H1 (cell line): Measurements from ENCODE around the gene LDLRAD4. TPM values are rescaled to one million over a fixed set of nuclear protein-coding genes. Genes with fewer than 3 reads are reported as not detected.

ENCODE experiments used
- CTCF ChIA-PET: fragments of 300-600 bp; sonication (Branson Sonifier 250); formaldehyde crosslinking; loops from one replicate; lab custom pipeline; 2021; ENCODE audit not compliant: partially characterized antibody; lab: Charles Lee
- POLR2A ChIA-PET: fragments of 300-600 bp; sonication (Branson Sonifier 250); formaldehyde crosslinking; loops from one replicate; lab custom pipeline; 2021; ENCODE audit warnings: inconsistent platforms; ENCODE audit not compliant: partially characterized antibody; lab: Charles Lee
- DNase-seq, 2 experiments: peaks; one replicate each; pipeline versions ENCODE4 v3.0.0 to v3.0.0-alpha.2; 2010 to 2022; ENCODE audit warnings: low spot score in 2 of 2, low read depth in 1 of 2, mixed read lengths in 1 of 2
- FAIRE-seq: peaks from 2 replicates; lab custom pipeline; 2011; peaks lifted over from hg19 to GRCh38; lab: Jason Lieb, UNC
- H2AFZ ChIP-seq: 2 replicates; pipeline ENCODE4 v1.8.1; 2012; ENCODE audit warnings: low read length, inconsistent platforms
- H2AK5ac ChIP-seq: 2 replicates; pipeline ENCODE4 v1.6.1; 2013; ENCODE audit warnings: low read depth, low read length
- H2BK120ac ChIP-seq: replicated peaks from 2 replicates; pipeline ENCODE3; 2013; ENCODE audit warnings: low read depth, low read length, inconsistent platforms
- H2BK12ac ChIP-seq: 2 replicates; pipeline ENCODE4 v1.6.1; 2013; ENCODE audit warnings: low read depth, low read length
- H2BK15ac ChIP-seq: 2 replicates; pipeline ENCODE4 v1.6.1; 2013; ENCODE audit warnings: low read length
- H2BK20ac ChIP-seq: 2 replicates; pipeline ENCODE4 v1.6.1; 2013; ENCODE audit warnings: low read length
- H2BK5ac ChIP-seq: 2 replicates; pipeline ENCODE4 v1.6.1; 2013; ENCODE audit warnings: low read depth, low read length
- H3K14ac ChIP-seq: 2 replicates; pipeline ENCODE4 v1.6.1; 2013; ENCODE audit warnings: inconsistent platforms; ENCODE audit not compliant: insufficient read length
- H3K18ac ChIP-seq: 2 replicates; pipeline ENCODE4 v1.6.1; 2013; ENCODE audit warnings: low read length; ENCODE audit errors: extremely low read depth
- H3K23ac ChIP-seq: 2 replicates; pipeline ENCODE4 v1.6.1; 2013; ENCODE audit warnings: inconsistent platforms; ENCODE audit not compliant: insufficient read length
- H3K23me2 ChIP-seq: 2 replicates; pipeline ENCODE4 v1.6.1; 2013; ENCODE audit warnings: low read depth, low read length
- H3K27ac ChIP-seq: 2 replicates; pipeline ENCODE4 v1.6.1; 2011; ENCODE audit warnings: low read depth, low read length, inconsistent platforms
- H3K27me3 ChIP-seq, 4 experiments: replicated peaks in 1 of 4; 1 replicate in 1 of 4; 2 replicates in 3 of 4; pipeline versions ENCODE4 v1.6.1 to v1.8.1; 2011 to 2013; ENCODE audit warnings: low read length in 3 of 4, mild to moderate bottlenecking in 3 of 4, inconsistent platforms in 2 of 4, mixed read lengths in 2 of 4, moderate library complexity in 1 of 4; ENCODE audit not compliant: control insufficient read depth in 3 of 4, insufficient read depth in 3 of 4; ENCODE audit errors: extremely low read depth in 1 of 4
- H3K36me3 ChIP-seq, 4 experiments: 2 replicates each; pipeline versions ENCODE4 v1.6.1 to v1.8.1; 2011 to 2013; ENCODE audit warnings: mild to moderate bottlenecking in 4 of 4, low read length in 3 of 4, moderate library complexity in 2 of 4, control low read depth in 1 of 4, inconsistent platforms in 1 of 4; ENCODE audit not compliant: insufficient read depth in 4 of 4, control insufficient read depth in 2 of 4
- H3K4ac ChIP-seq: replicated peaks from 2 replicates; pipeline ENCODE3; 2013; ENCODE audit warnings: low read length, low read depth, mixed read lengths, inconsistent platforms; ENCODE audit not compliant: insufficient read length
- H3K4me1 ChIP-seq, 4 experiments: replicated peaks in 1 of 4; 1 replicate in 1 of 4; 2 replicates in 3 of 4; pipeline versions ENCODE4 v1.6.1 to v1.8.1; 2011 to 2013; ENCODE audit warnings: low read length in 3 of 4, inconsistent platforms in 2 of 4, mixed read lengths in 1 of 4; ENCODE audit not compliant: insufficient read depth in 4 of 4, control insufficient read depth in 3 of 4
- H3K4me2 ChIP-seq, 2 experiments: 2 replicates each; pipeline versions ENCODE4 v1.6.1 to v1.8.1; 2011 to 2013; ENCODE audit warnings: low read depth in 2 of 2, low read length in 2 of 2, control low read depth in 1 of 2, inconsistent platforms in 1 of 2, mild to moderate bottlenecking in 1 of 2; ENCODE audit not compliant: insufficient read depth in 1 of 2
- H3K4me3 ChIP-seq, 4 experiments: fragments of 200-600, 300-600 bp in 1 of 4; sonication (generic), shearing (Covaris generic), sonication (Bioruptor Twin) in 1 of 4; 2 replicates each; pipeline versions ENCODE4 v1.5.1 to v1.8.1; 2011 to 2016; ENCODE audit warnings: low read length in 4 of 4, low read depth in 3 of 4, control low read depth in 2 of 4, inconsistent platforms in 2 of 4, mild to moderate bottlenecking in 2 of 4, mixed read lengths in 1 of 4, moderate library complexity in 1 of 4; ENCODE audit not compliant: insufficient read depth in 2 of 4; ENCODE audit errors: extremely low read depth in 1 of 4
- H3K56ac ChIP-seq: replicated peaks from 2 replicates; pipeline ENCODE3; 2013; ENCODE audit warnings: low read depth, mild to moderate bottlenecking, mixed read lengths, low read length, inconsistent platforms; ENCODE audit not compliant: insufficient read length
- H3K79me1 ChIP-seq: 2 replicates; pipeline ENCODE4 v1.6.1; 2013; ENCODE audit warnings: low read depth, low read length, control low read depth
- H3K79me2 ChIP-seq, 2 experiments: 2 replicates each; pipeline versions ENCODE4 v1.6.1 to v1.8.1; 2012 to 2013; ENCODE audit warnings: low read length in 2 of 2, mild to moderate bottlenecking in 2 of 2, inconsistent platforms in 1 of 2; ENCODE audit not compliant: insufficient read depth in 2 of 2, control insufficient read depth in 1 of 2
- H3K9ac ChIP-seq, 4 experiments: replicated peaks in 1 of 4; 1 replicate in 1 of 4; 2 replicates in 3 of 4; pipeline versions ENCODE4 v1.6.1 to v1.8.1; 2011 to 2013; ENCODE audit warnings: low read depth in 3 of 4, low read length in 3 of 4, control low read depth in 2 of 4, mild to moderate bottlenecking in 2 of 4, moderate library complexity in 2 of 4, inconsistent platforms in 1 of 4; ENCODE audit errors: extremely low read depth in 1 of 4
- H3K9me3 ChIP-seq, 2 experiments: 2 replicates each; pipeline versions ENCODE4 v1.6.1 to v1.8.1; 2012 to 2013; ENCODE audit warnings: mild to moderate bottlenecking in 2 of 2, moderate library complexity in 2 of 2, control low read depth in 1 of 2, inconsistent platforms in 1 of 2, low read depth in 1 of 2, low read length in 1 of 2, mixed read lengths in 1 of 2; ENCODE audit not compliant: insufficient read depth in 2 of 2
- H4K20me1 ChIP-seq, 2 experiments: replicated peaks in 1 of 2; 2 replicates each; pipeline versions ENCODE3 to v1.8.1; 2011 to 2013; ENCODE audit warnings: inconsistent platforms in 2 of 2, low read length in 2 of 2, mild to moderate bottlenecking in 1 of 2; ENCODE audit not compliant: insufficient read depth in 2 of 2, control insufficient read depth in 1 of 2
- H4K5ac ChIP-seq: 2 replicates; pipeline ENCODE4 v1.6.1; 2013; ENCODE audit warnings: low read length, low read depth, mixed read lengths, inconsistent platforms; ENCODE audit not compliant: insufficient read length
- H4K8ac ChIP-seq: 2 replicates; pipeline ENCODE4 v1.8.0; 2013; ENCODE audit warnings: mild to moderate bottlenecking, moderate library complexity, low read length, inconsistent platforms; ENCODE audit not compliant: insufficient read depth; ENCODE audit errors: extremely low read depth
- H4K91ac ChIP-seq: replicated peaks from 2 replicates; pipeline ENCODE3; 2013; ENCODE audit warnings: low read length, mixed read lengths, inconsistent platforms; ENCODE audit not compliant: insufficient read length
- GTF2F1 ChIP-seq: IDR thresholded peaks from 2 replicates; pipeline ENCODE4 v1.6.1; 2012; ENCODE audit warnings: low read depth, low read length, improper control_type of control experiment, borderline replicate concordance
- RAD21 ChIP-seq, 2 experiments: IDR thresholded peaks in 1 of 2; conservative IDR thresholded peaks in 1 of 2; 2 replicates each; pipeline ENCODE4 v1.6.1; 2011; ENCODE audit warnings: low read depth in 2 of 2, low read length in 2 of 2, improper control_type of control experiment in 1 of 2, inconsistent platforms in 1 of 2, mild to moderate bottlenecking in 1 of 2, moderate library complexity in 1 of 2
- SP4 ChIP-seq: IDR thresholded peaks from 2 replicates; pipeline ENCODE4 v1.6.1; 2012; ENCODE audit warnings: low read length, inconsistent platforms
- SUZ12 ChIP-seq: fragments of 200-600 bp; sonication (generic); IDR thresholded peaks from 2 replicates; pipeline ENCODE4 v1.6.1; 2012; ENCODE audit warnings: mild to moderate bottlenecking, inconsistent platforms, low read length, moderate library complexity, mixed read lengths
- TAF7 ChIP-seq: optimal IDR thresholded peaks from 2 replicates; pipeline ENCODE3; 2011; ENCODE audit warnings: low read depth, mild to moderate bottlenecking, inconsistent platforms, low read length, moderate library complexity, borderline replicate concordance
- YY1 ChIP-seq: IDR thresholded peaks from 2 replicates; pipeline ENCODE4 v1.6.1; 2011; ENCODE audit warnings: low read depth, mild to moderate bottlenecking, low read length
- ZNF274 ChIP-seq: IDR thresholded peaks from 2 replicates; pipeline ENCODE4 v1.7.0; 2012; ENCODE audit warnings: low read length, borderline replicate concordance; ENCODE audit errors: extremely low read depth
- WGBS, 2 experiments: shearing (Covaris generic) in 1 of 2; methylation state at CpG; one replicate each; pipeline versions ENCODE4 v1.1.6 to v1.1.7; 2013 to 2015; ENCODE audit warnings: low lambda C conversion rate in 2 of 2, mixed read lengths in 2 of 2, inconsistent platforms in 1 of 2, low coverage in 1 of 2, missing lambda C conversion rate in 1 of 2; ENCODE audit not compliant: insufficient replicate concordance in 2 of 2, insufficient coverage in 1 of 2, insufficient read length in 1 of 2; ENCODE audit errors: extremely low coverage in 1 of 2, missing lambda C conversion rate in 1 of 2; 5-methylcytosine and 5-hydroxymethylcytosine counted together
- polyA plus RNA-seq, 7 experiments: library from polyadenylated mRNA; depleted of rRNA in 3 of 7; stranded (reverse) in 5 of 7; unstranded in 2 of 7; fragments of >200 nt in 5 of 7; fragments of 200-250 nt in 2 of 7; gene quantifications; 1 replicate in 5 of 7; 2 replicates in 1 of 7; 4 replicates in 1 of 7; pipeline versions ENCODE4 v1.2.1 to v1.2.3, GENCODE V29; 2011 to 2013; ENCODE audit warnings: missing spikeins in 2 of 7, mixed read lengths in 2 of 7
- total RNA-seq: library from RNA; stranded (reverse); fragmentation: NEBNext Ultra II Directional; extraction: Animal tissue kit (Norgen Biotek cat#: 25700); gene quantifications from 2 replicates; pipeline ENCODE4 v1.2.1, GENCODE V29; 2021

LDLRAD4 gene
- total and polyA plus RNA-seq, 2 of the 8 experiments (the other 6 are each of a cell fraction or from before 2014, with no cell fraction given): 0.77 to 1.4 TPM

DNA sequence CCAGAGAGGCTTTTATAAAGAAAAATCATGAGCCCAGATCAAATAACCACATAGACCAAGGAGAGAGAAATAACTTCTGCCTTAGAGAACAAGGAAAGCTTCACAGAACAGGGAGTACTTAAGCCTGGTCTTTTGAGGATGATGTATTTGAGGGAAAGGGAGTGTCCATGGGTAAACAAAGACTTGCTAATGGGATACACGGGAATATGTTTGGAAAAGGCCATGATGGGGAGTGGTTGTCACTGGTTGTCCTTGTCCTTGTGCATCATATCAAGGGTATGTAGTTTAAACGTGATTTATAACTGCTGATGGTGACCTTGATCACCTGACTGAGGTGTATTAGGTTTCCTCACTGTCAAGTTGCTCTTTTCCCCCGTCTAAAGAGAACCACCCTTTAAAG is 337.9 kb downstream of the LDLRAD4 start:
- Histone ChIP-seq H3K56ac (no peak overlapping the region), H2BK15ac (no peak overlapping the region), H3K4me2 (no peak overlapping the region), H3K4me3 (no peak overlapping the region), H3K36me3 (no peaks in the 10 kb centered on the region), H4K8ac (no peak overlapping the region), H3K79me1 (no peaks in the 10 kb centered on the region)
- TF ChIP-seq SUZ12 (no peak), YY1 (no peak), RAD21 (IDR thresholded peaks at IDR 0.05 in 1 of 2, conservative IDR thresholded peaks at IDR 0.05 in 1 of 2; ENCODE audit: low read depth in 2 of 2, low read length in 2 of 2) (no peak), ZNF274 (no peak), TAF7 (no peak), GTF2F1 (no peak), SP4 (no peak)
- TF ChIP-seq, all 59 proteins: peak for 0
- no peak overlapping the region for H3K27ac ChIP-seq
- H2BK120ac ChIP-seq: no peak overlapping the region
- DNase-seq (no peak), FAIRE-seq (no peak)
- no peaks in the 10 kb centered on the region for H3K27me3 ChIP-seq
- no peak overlapping the region for H3K23ac ChIP-seq
- no peak overlapping the region for H2BK5ac ChIP-seq
- H4K20me1 ChIP-seq: no peaks in the 10 kb centered on the region
- no peaks in the 10 kb centered on the region for H3K9me3 ChIP-seq
- 76% methylated on average over 3 of the region's 3 CpGs; no CpG with 5 or more reads in 1 of the 2 experiments for WGBS, 2 experiments
- H3K79me2 ChIP-seq: no peaks in the 10 kb centered on the region
- H2AK5ac ChIP-seq: no peak overlapping the region
- ChIA-PET POLR2A (interaction anchor here (0.7 kb wide), 1 partner anchor 182 kb away, joined by 3 read pairs; no protein-coding TSS in a partner anchor), CTCF (interaction anchor here (0.7 to 9.3 kb wide), 12 partner anchors 8 to 340 kb away, joined by 3 to 73 read pairs (median 4); no protein-coding TSS in a partner anchor)
- no peak overlapping the region for H2AFZ ChIP-seq
- H3K18ac ChIP-seq: no peak overlapping the region
- no peak overlapping the region for H3K4ac ChIP-seq
- no peak overlapping the region for H4K5ac ChIP-seq
- H2BK20ac ChIP-seq: no peak overlapping the region
- no peak overlapping the region for H3K14ac ChIP-seq
- H3K4me1 ChIP-seq: no peaks in the 10 kb centered on the region
- no peaks in the 10 kb centered on the region for H3K23me2 ChIP-seq
- no peak overlapping the region for H2BK12ac ChIP-seq
- H4K91ac ChIP-seq: no peak overlapping the region
- no peak overlapping the region for H3K9ac ChIP-seq
